Endothelial cell of umbilical vein (primary cell): ENCODE results near the gene NTN1. TPM values are rescaled to one million over a fixed set of nuclear protein-coding genes. Genes with fewer than 3 reads are reported as not detected.

Source experiments
- BruUV-seq: library from RNA; stranded (reverse); fragments of 400-500 nt; replicated peaks from 2 replicates; lab custom pipeline; 2021; lab: Mats Ljungman, UMichigan
- CTCF ChIA-PET: fragments of 300-600, 350-600 bp; sonication (Branson Sonifier 250); formaldehyde crosslinking; loops from one replicate; lab custom pipeline; 2021; ENCODE audit warnings: antibody characterized with exemption, inconsistent platforms; lab: Charles Lee
- POLR2A ChIA-PET: fragments of 300-600, 350-600 bp; sonication (Branson Sonifier 250); formaldehyde crosslinking; loops from one replicate; lab custom pipeline; 2021; ENCODE audit warnings: antibody characterized with exemption, inconsistent platforms; lab: Charles Lee
- DNase-seq: peaks from one replicate; pipeline ENCODE4 v3.0.0-alpha.2; 2011; ENCODE audit warnings: low read depth, low spot score
- FAIRE-seq: peaks from 2 replicates; lab custom pipeline; 2011; peaks lifted over from hg19 to GRCh38; lab: Jason Lieb, UNC
- H2AFZ ChIP-seq: 2 replicates; pipeline ENCODE4 v1.6.0; 2012; ENCODE audit warnings: low read depth, low read length, control low read depth, inconsistent platforms
- H3K27ac ChIP-seq: 2 replicates; pipeline ENCODE4 v1.5.1; 2011; ENCODE audit warnings: low read depth, mild to moderate bottlenecking, control low read depth, low read length, moderate library complexity; ENCODE audit not compliant: insufficient read depth
- H3K27me3 ChIP-seq, 2 experiments: 2 replicates each; pipeline versions ENCODE4 v1.6.0 to v1.6.1; 2011; ENCODE audit warnings: low read length in 2 of 2, mixed read lengths in 1 of 2; ENCODE audit not compliant: control insufficient read depth in 2 of 2, insufficient read depth in 2 of 2
- H3K36me3 ChIP-seq, 2 experiments: 2 replicates in 1 of 2; 3 replicates in 1 of 2; pipeline ENCODE4 v1.5.1; 2011; ENCODE audit warnings: low read length in 2 of 2, mild to moderate bottlenecking in 1 of 2, moderate library complexity in 1 of 2; ENCODE audit not compliant: control insufficient read depth in 2 of 2, insufficient read depth in 2 of 2; ENCODE audit errors: extremely low read depth in 1 of 2
- H3K4me1 ChIP-seq: 3 replicates; pipeline ENCODE4 v1.5.1; 2011; ENCODE audit warnings: mild to moderate bottlenecking, low read length; ENCODE audit not compliant: control insufficient read depth, insufficient read depth; ENCODE audit errors: extremely low read depth
- H3K4me2 ChIP-seq: 2 replicates; pipeline ENCODE4 v1.6.1; 2011; ENCODE audit warnings: low read length, control low read depth, mixed read lengths; ENCODE audit not compliant: insufficient read depth
- H3K4me3 ChIP-seq, 3 experiments: fragments of 200-600 bp in 1 of 3; sonication (generic), shearing (Covaris generic) in 1 of 3; replicated peaks in 1 of 3; 2 replicates each; pipeline ENCODE4 v1.5.1; 2011 to 2016; ENCODE audit warnings: control low read depth in 3 of 3, low read length in 3 of 3, mild to moderate bottlenecking in 2 of 3, inconsistent platforms in 1 of 3, low read depth in 1 of 3, moderate library complexity in 1 of 3; ENCODE audit not compliant: insufficient read depth in 1 of 3
- H3K79me2 ChIP-seq: 2 replicates; pipeline ENCODE4 v1.6.0; 2012; ENCODE audit warnings: low read length, inconsistent platforms; ENCODE audit not compliant: control insufficient read depth, insufficient read depth
- H3K9ac ChIP-seq: replicated peaks from 2 replicates; pipeline ENCODE3; 2011; ENCODE audit warnings: low read length, control low read depth; ENCODE audit not compliant: insufficient read depth; ENCODE audit errors: extremely low read depth
- H3K9me1 ChIP-seq: replicated peaks from 3 replicates; pipeline ENCODE4 v1.6.0; 2011; ENCODE audit warnings: mild to moderate bottlenecking, low read length; ENCODE audit not compliant: control insufficient read depth, insufficient read depth; ENCODE audit errors: extremely low read depth
- H3K9me3 ChIP-seq: replicated peaks from 2 replicates; pipeline ENCODE4 v1.5.1; 2012; ENCODE audit warnings: low read length, inconsistent platforms; ENCODE audit not compliant: control insufficient read depth, insufficient read depth
- H4K20me1 ChIP-seq: replicated peaks from 2 replicates; pipeline ENCODE3; 2011; ENCODE audit warnings: mild to moderate bottlenecking, low read length; ENCODE audit not compliant: control insufficient read depth, insufficient read depth; ENCODE audit errors: extremely low read depth
- FOS ChIP-seq: IDR thresholded peaks from 2 replicates; pipeline ENCODE4 v1.6.1; 2011; ENCODE audit warnings: mild to moderate bottlenecking, low read length, moderate library complexity, borderline replicate concordance; ENCODE audit not compliant: insufficient read depth
- JUN ChIP-seq: IDR thresholded peaks from 2 replicates; pipeline ENCODE4 v1.6.1; 2011; ENCODE audit warnings: borderline replicate concordance, low read depth; ENCODE audit not compliant: insufficient read length, insufficient read depth
- MYC ChIP-seq: IDR thresholded peaks from one replicate; pipeline ENCODE4 v1.6.1; 2011; ENCODE audit warnings: mild to moderate bottlenecking, low read depth, low read length
- POLR2A ChIP-seq: IDR thresholded peaks from 2 replicates; pipeline ENCODE4 v1.6.1; 2012; ENCODE audit warnings: low read depth, mild to moderate bottlenecking, control low read depth, low read length
- POLR2AphosphoS5 ChIP-seq: IDR thresholded peaks from 2 replicates; pipeline ENCODE4 v1.6.1; 2012; ENCODE audit warnings: low read depth, mild to moderate bottlenecking, control low read depth, low read length, moderate library complexity; ENCODE audit not compliant: insufficient read depth
- dilution Hi-C: fragments of 300-500 bp; cut with MboI; formaldehyde crosslinking; loops from one replicate; pipeline ENCODE4 v1.15.0; 2019; ENCODE audit warnings: low sequenced_read_pairs; ENCODE audit not compliant: extremely low pct_ligation_motif_present
- intact Hi-C: fragments of 100-400 bp; cut with micrococcal nuclease; formaldehyde crosslinking; loops from one replicate; pipeline ENCODE4 v1.10.0; 2022
- polyA plus RNA-seq, 4 experiments: library from polyadenylated mRNA; depleted of rRNA in 3 of 4; stranded (reverse) in 3 of 4; unstranded in 1 of 4; fragments of >200 nt; gene quantifications; 2 replicates each; pipeline versions ENCODE4 v1.2.1 to v1.2.3, GENCODE V29; 2011 to 2012; ENCODE audit warnings: missing spikeins in 1 of 4
- total RNA-seq: library from RNA; stranded (reverse); gene quantifications from 2 replicates; pipeline ENCODE4 v1.2.3, GENCODE V29; 2021
- TF ChIP-seq, protein P1 (sequence below), 2 donors: IDR thresholded peaks; 1 replicate in 1 of 2; 2 replicates in 1 of 2; pipeline ENCODE4 v1.5.1; 2011; ENCODE audit warnings: low read length in 2 of 2, mild to moderate bottlenecking in 2 of 2, moderate library complexity in 2 of 2, control low read depth in 1 of 2, inconsistent platforms in 1 of 2, low read depth in 1 of 2; ENCODE audit not compliant: insufficient read depth in 1 of 2; ENCODE audit errors: extremely low read depth in 1 of 2
- TF ChIP-seq, protein P2 (sequence below): IDR thresholded peaks from 2 replicates; pipeline ENCODE4 v1.6.1; 2011; ENCODE audit not compliant: insufficient read depth, insufficient read length

NTN1 gene
- total and polyA plus RNA-seq, 2 donors (not counting 3 experiments of a cell fraction or from before 2014, with no cell fraction given): 0.10 to 0.18 TPM

DNA sequence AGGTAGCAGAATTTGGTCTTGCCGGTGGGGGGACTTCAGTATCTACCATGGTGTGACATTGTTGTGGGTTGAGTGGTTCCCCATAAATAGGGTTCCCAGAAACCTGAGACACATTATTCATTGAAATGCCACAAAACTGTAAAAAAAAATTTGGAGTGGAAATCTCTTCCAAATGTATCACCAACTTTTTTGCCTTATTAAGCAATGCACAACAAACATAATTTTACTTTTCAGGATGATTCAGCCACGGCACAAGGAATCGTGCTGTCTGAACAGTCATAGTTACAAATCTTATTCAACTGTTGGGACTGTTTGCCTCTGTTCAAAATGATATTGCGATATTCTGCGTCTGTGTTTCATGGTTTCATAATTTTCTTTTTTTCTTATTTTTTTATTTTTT is 181.2 kb downstream of the NTN1 start:
- FAIRE-seq (no peak), DNase-seq (no peak)
- Histone ChIP-seq H3K27ac (no peak overlapping the region), H2AFZ (no peak overlapping the region), H3K27me3 (no peaks in the 10 kb centered on the region), H3K9ac (no peak overlapping the region), H3K79me2 (no peaks in the 10 kb centered on the region), H3K9me3 (no peaks in the 10 kb centered on the region), H4K20me1 (no peaks in the 10 kb centered on the region), H3K9me1 (no peaks in the 10 kb centered on the region), H3K4me1 (no peaks in the 10 kb centered on the region), H3K36me3 (no peaks in the 10 kb centered on the region), H3K4me2 (no peak overlapping the region), H3K4me3 (no peak overlapping the region)
- ChIA-PET CTCF (no interaction called here), POLR2A (no interaction called here)
- dilution Hi-C loops (no loop called here), intact Hi-C loops (loop anchor here (10.0 kb wide), 1 partner anchor 58 kb away; no protein-coding TSS in a partner anchor)
- BruUV-seq: no TSS peak
- no peak for TF ChIP-seq FOS
- no peak for TF ChIP-seq JUN
- TF ChIP-seq POLR2AphosphoS5: no peak

DNA sequence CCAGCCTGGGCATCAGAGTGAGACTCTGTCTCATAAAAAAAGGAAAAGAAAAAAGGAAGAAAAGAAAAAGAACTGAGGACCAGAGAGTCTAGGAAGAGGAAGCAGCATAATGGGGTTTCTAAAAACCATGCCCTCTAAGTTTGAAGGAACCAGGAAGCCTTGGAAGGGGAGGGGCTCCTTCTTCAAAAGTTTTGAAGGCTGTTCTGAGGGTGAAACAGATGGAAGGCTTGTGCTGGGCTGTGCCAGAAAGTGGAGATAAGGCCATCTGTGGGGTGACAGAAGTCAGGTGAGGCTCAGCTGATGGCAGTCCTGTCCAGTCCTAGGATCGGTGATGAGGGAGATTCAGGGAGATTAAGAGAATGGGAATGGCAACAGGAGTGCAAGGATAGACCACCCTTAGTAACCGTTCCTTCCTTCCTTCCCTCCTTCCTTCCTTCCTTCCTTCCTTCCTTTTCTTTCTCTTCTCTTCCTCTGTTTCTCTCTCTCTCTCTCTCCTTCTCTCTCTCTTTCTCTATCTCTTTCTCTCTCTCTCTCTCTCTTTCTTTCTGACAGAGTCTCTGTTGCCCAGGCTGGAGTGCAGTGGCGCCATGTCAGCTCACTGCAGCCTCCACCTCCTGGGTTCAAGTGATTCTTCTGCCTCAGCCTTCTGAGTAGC is 182.6 kb downstream of the NTN1 start:
- H3K27ac ChIP-seq: no peak overlapping the region
- H3K4me1 ChIP-seq: no peaks in the 10 kb centered on the region
- H3K4me2 ChIP-seq: no peak overlapping the region
- no peak overlapping the region for H2AFZ ChIP-seq
- POLR2A ChIA-PET: no interaction called here
- BruUV-seq: no TSS peak
- no peak overlapping the region for H3K9ac ChIP-seq
- H3K4me3 ChIP-seq: no peak overlapping the region
- H3K79me2 ChIP-seq: no peaks in the 10 kb centered on the region
- no peaks in the 10 kb centered on the region for H4K20me1 ChIP-seq
- DNase-seq (no peak), FAIRE-seq (no peak)
- H3K9me3 ChIP-seq: no peaks in the 10 kb centered on the region
- CTCF ChIA-PET: no interaction called here
- dilution Hi-C loops: no loop called here
- H3K27me3 ChIP-seq: no peaks in the 10 kb centered on the region
- no peaks in the 10 kb centered on the region for H3K36me3 ChIP-seq
- TF ChIP-seq, protein P1, sequence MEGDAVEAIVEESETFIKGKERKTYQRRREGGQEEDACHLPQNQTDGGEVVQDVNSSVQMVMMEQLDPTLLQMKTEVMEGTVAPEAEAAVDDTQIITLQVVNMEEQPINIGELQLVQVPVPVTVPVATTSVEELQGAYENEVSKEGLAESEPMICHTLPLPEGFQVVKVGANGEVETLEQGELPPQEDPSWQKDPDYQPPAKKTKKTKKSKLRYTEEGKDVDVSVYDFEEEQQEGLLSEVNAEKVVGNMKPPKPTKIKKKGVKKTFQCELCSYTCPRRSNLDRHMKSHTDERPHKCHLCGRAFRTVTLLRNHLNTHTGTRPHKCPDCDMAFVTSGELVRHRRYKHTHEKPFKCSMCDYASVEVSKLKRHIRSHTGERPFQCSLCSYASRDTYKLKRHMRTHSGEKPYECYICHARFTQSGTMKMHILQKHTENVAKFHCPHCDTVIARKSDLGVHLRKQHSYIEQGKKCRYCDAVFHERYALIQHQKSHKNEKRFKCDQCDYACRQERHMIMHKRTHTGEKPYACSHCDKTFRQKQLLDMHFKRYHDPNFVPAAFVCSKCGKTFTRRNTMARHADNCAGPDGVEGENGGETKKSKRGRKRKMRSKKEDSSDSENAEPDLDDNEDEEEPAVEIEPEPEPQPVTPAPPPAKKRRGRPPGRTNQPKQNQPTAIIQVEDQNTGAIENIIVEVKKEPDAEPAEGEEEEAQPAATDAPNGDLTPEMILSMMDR (IDR thresholded peaks at IDR 0.05; ENCODE audit: extremely low read depth in 1 of 2, insufficient read depth in 1 of 2, low read depth in 1 of 2, low read length in 2 of 2): no peak
- TF ChIP-seq, protein P2, sequence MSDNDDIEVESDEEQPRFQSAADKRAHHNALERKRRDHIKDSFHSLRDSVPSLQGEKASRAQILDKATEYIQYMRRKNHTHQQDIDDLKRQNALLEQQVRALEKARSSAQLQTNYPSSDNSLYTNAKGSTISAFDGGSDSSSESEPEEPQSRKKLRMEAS: no peak
- TF ChIP-seq FOS (no peak), POLR2AphosphoS5 (no peak), POLR2A (no peak), MYC (no peak)
- intact Hi-C loops: loop anchor here (10.0 kb wide), 1 partner anchor 59 kb away; no protein-coding TSS in a partner anchor
- no peaks in the 10 kb centered on the region for H3K9me1 ChIP-seq
